GM19468 (cell line): ENCODE measurements around the gene MICALL1.
"Not testable (repeated sequence)": the region's sequence is repeated elsewhere in the genome, so short reads cannot be mapped to it uniquely, and the experiment has no call there.

ENCODE experiments used
- ATAC-seq: cut with Tn5 transposase; IDR thresholded peaks from one replicate; pipeline ENCODE4 v1.9.1; 2021; ENCODE audit warnings: mild to moderate bottlenecking, moderate library complexity, moderate number of reproducible peaks; ENCODE audit not compliant: unreplicated experiment; ENCODE audit errors: extremely low read depth

MICALL1 gene

GRCh38 chr22:37926771-37927636 lies 20.9 kb downstream of the MICALL1 start:
- no peak for ATAC-seq

GRCh38 chr22:37927637-37927936 lies 21.5 kb downstream of the MICALL1 start:
- ATAC-seq = no peak

- ATAC-seq = no peak
Measured at GRCh38 chr22:37929390-37929789, 23.3 kb downstream of the MICALL1 start.

GRCh38 chr22:37930270-37930951 lies 24.3 kb downstream of the MICALL1 start:
- no peak for ATAC-seq

GRCh38 chr22:37930952-37931440 lies 24.9 kb downstream of the MICALL1 start:
- ATAC-seq = no peak

GRCh38 chr22:37931893-37932389 lies 25.8 kb downstream of the MICALL1 start:
- ATAC-seq = no peak

GRCh38 chr22:37932401-37932800 lies 26.3 kb downstream of the MICALL1 start:
- no peak for ATAC-seq

- no peak for ATAC-seq
Measured at GRCh38 chr22:37932821-37933578, 26.9 kb downstream of the MICALL1 start.

GRCh38 chr22:37933711-37934376 lies 27.7 kb downstream of the MICALL1 start:
- ATAC-seq = peak; percentile 32

- no peak for ATAC-seq
Measured at GRCh38 chr22:37940698-37941376, 34.7 kb downstream of the MICALL1 start.

- ATAC-seq = no peak
Measured at GRCh38 chr22:37942133-37942532, 36.0 kb downstream of the MICALL1 start.

GRCh38 chr22:37943136-37943824 lies 37.2 kb downstream of the MICALL1 start:
- no peak for ATAC-seq

- ATAC-seq = no peak
Measured at GRCh38 chr22:37943825-37944198, 37.7 kb downstream of the MICALL1 start.

- not testable (repeated sequence) for ATAC-seq
Measured at GRCh38 chr22:37944423-37944822, 38.3 kb downstream of the MICALL1 start.

- ATAC-seq = not testable (repeated sequence)
Measured at GRCh38 chr22:37947142-37947795, 41.2 kb downstream of the MICALL1 start.

GRCh38 chr22:37951305-37951704 lies 45.2 kb downstream of the MICALL1 start:
- ATAC-seq = no peak

GRCh38 chr22:37952629-37953028 lies 46.5 kb downstream of the MICALL1 start:
- ATAC-seq = not testable (repeated sequence)

GRCh38 chr22:37953062-37953436 lies 47.0 kb downstream of the MICALL1 start:
- ATAC-seq = no peak
